Renal pelvis (tissue), 3 donors: ENCODE data around the gene COL2A1. TPM values are rescaled to one million over a fixed set of nuclear protein-coding genes. Genes with fewer than 3 reads are reported as not detected.

Source experiments
- polyA plus RNA-seq, 3 donors: library from polyadenylated mRNA; unstranded; fragments of 120-200 nt; gene quantifications; one replicate each; pipeline ENCODE4 v1.2.1, GENCODE V29; 2013; ENCODE audit not compliant: insufficient read length in 3 of 3

The COL2A1 gene
- polyA plus RNA-seq, 3 donors: 33.7 to 60.3 (median 57.9) TPM

Other genes starting within 250 kb of the COL2A1 start
- 100 to 1,000 TPM in 1 of 3 donors, 10 to 100 TPM in 2; 67.0 to 100 (median 68.6) TPM for gene RAPGEF3, start 245.6 kb downstream of the COL2A1 start, polyA plus RNA-seq
- gene SLC48A1, start 231.2 kb downstream of the COL2A1 start, polyA plus RNA-seq: 10 to 100 TPM; 54.4 to 69.8 (median 55.2) TPM
- 10 to 100 TPM; 80.8 to 93.5 (median 90.2) TPM for gene HDAC7, start 184.6 kb downstream of the COL2A1 start, polyA plus RNA-seq
- gene VDR, start 99.5 kb downstream of the COL2A1 start, polyA plus RNA-seq: 1 to 10 TPM; 3.0 to 4.1 (median 3.7) TPM
- 100 to 1,000 TPM; 128 to 132 (median 132) TPM for gene TMEM106C, start 40.9 kb downstream of the COL2A1 start, polyA plus RNA-seq
- gene SENP1, start 101.6 kb upstream of the COL2A1 start, polyA plus RNA-seq: 10 to 100 TPM; 22.2 to 25.0 (median 23.1) TPM
- 100 to 1,000 TPM in 2 of 3 donors, 10 to 100 TPM in 1; 97.5 to 129 (median 110) TPM for gene PFKM, start 114.9 kb upstream of the COL2A1 start, polyA plus RNA-seq
- 10 to 100 TPM; 28.6 to 46.4 (median 44.5) TPM for gene ASB8, start 153.0 kb upstream of the COL2A1 start, polyA plus RNA-seq
- under 1 TPM; 0.29 to 0.78 (median 0.64) TPM for gene CCDC184, start 179.2 kb upstream of the COL2A1 start, polyA plus RNA-seq
- 1 to 10 TPM in 1 of 3 donors, under 1 TPM in 2; 0.26 to 1.5 (median 0.83) TPM for gene OR10AD1, start 198.8 kb upstream of the COL2A1 start, polyA plus RNA-seq